CD4-positive, alpha-beta T cell treated with Interleukin-10 for 1 hour (primary cell): ENCODE data around the gene AOPEP.

Experiments used
- DNase-seq: peaks from one replicate; pipeline ENCODE4 v3.0.0-alpha.2; 2020

The AOPEP gene

GRCh38 chr9:94717761-94718160, 8.7 kb upstream of the AOPEP start:
- DNase-seq = no peak

GRCh38 chr9:94718936-94719335, 7.6 kb upstream of the AOPEP start:
- no peak for DNase-seq

- DNase-seq = no peak
Observed at GRCh38 chr9:94719878-94720277, 6.6 kb upstream of the AOPEP start.

GRCh38 chr9:94720846-94721549, 5.5 kb upstream of the AOPEP start:
- DNase-seq = no peak

GRCh38 chr9:94721754-94722153, 4.7 kb upstream of the AOPEP start:
- no peak for DNase-seq

GRCh38 chr9:94725293-94725692, 1.2 kb upstream of the AOPEP start:
- DNase-seq = no peak

DNA sequence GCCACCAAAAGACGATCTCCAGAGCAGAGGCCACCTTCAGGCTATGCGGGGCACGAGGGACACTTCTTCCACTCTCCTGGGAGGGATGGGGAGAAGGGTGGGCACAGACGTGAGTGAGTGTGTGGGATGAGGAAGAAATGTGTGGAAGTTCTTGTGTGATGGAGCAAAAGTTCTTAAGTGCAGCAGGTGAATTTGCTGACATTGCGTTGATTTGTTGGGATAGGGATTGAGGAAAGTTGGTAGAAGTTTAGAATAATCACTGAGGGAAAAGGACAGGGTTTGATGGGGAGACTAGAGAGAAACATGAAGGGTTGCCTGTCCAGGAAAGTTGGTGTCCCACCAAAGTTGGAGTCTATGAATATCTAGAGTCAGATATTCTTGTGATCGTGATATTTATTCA, 2.2 kb downstream of the AOPEP start:
- DNase-seq = no peak

- DNase-seq = no peak
Observed at GRCh38 chr9:94729199-94729598, 2.7 kb downstream of the AOPEP start.

DNA sequence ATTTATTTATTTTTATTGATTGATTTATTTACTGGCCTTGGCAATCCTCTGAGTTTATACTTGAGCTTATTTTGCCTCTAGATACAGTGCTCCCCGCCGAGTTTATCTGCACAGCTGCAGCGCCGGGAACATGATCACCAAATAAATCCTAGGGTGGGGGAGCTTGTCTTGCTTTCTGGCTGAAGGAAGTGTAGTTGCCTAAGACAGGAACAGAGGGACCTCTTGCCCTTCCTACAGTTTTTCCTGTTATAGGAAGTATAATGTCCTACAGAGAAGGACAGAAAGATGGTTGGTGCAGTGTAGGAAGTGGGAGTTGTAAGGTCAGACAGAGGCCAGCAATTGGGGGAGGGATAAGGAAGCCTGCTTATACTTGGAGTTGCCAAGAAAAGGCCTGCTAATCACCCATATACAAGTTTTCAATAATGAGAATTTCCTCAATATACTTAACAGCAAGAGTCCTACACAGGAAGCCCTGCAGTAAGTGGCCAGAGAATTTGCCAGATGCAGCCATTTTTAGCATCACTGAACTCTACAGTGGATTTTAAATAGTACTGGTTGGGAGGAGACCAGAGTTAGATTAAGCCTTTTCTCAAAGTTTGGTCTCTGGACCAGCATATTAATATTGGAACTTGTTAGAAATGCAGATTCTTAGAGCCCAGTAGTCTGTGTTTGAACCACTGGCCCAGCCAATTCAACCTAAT, 7.7 kb downstream of the AOPEP start:
- DNase-seq = no peak

DNA sequence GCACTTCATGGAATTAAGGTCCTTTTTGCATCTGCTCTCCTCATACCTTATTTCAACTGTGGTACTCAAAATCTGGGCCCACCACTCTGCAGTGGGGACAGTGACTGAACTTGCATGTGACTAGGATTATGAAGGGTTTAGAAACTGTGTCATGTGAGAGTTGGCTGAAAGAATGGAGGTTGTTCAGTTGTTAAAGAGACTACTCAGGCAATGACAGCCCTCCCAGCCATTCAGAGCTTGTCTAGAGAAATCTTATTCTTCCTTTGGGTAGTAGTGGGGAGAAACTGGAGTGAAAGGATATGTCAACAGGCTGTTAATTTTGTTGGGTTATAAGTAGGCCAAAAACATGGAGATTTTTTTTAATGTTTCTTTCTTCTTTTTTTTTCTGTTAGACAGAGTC, 10.3 kb downstream of the AOPEP start:
- no peak for DNase-seq

DNA sequence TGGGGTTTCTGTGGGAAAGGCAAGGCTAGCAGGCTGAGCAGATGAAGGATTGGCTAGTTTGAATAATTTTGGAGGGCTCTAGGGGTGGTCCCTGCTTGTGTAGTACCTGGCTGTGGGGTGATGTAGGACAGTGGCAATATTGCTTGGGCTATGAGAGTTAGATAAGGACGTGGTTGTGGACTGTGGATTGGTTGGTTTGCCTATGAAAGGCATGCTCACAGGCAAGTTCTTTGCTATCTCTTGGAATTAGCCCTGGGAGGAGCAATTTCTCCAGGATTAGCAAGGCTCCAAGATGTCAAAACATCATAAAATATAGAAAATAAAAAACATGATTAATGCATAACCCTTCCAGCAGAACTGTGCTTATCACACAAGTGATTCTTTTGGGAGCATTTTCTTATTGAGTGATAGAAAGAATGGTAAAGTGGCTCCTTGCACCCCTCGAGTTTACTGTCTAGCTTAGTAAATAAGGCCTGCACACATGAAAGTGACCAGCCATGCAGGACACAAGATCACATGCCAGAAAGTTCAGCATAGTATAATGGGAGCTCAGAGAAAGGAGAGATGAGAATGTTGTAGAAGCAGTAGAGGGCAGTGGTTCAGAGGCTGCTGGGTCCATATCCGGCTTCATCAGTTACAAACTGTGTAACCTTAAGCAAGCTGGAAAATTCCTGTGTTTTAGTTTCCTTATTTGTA, 13.8 kb downstream of the AOPEP start:
- DNase-seq = no peak

DNA sequence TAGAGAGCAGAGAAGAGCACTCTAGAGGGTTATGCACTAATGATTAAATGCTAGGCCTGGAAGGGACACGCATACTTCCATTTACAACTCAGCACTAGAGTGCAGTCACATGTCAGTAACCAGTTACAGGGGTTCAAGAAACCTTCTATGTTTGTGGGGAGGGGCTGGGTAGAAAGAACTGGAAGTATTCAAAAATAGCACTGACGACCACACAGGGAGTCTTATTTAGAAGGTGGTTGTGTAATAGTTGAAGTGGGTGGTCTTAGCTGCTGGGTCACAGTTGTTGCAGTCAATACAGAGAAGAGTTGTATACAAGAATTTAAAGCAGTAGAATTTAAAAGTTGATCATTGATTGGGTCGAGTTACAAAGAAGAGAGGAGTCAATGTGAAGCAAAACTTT, 15.4 kb downstream of the AOPEP start:
- DNase-seq = no peak

DNA sequence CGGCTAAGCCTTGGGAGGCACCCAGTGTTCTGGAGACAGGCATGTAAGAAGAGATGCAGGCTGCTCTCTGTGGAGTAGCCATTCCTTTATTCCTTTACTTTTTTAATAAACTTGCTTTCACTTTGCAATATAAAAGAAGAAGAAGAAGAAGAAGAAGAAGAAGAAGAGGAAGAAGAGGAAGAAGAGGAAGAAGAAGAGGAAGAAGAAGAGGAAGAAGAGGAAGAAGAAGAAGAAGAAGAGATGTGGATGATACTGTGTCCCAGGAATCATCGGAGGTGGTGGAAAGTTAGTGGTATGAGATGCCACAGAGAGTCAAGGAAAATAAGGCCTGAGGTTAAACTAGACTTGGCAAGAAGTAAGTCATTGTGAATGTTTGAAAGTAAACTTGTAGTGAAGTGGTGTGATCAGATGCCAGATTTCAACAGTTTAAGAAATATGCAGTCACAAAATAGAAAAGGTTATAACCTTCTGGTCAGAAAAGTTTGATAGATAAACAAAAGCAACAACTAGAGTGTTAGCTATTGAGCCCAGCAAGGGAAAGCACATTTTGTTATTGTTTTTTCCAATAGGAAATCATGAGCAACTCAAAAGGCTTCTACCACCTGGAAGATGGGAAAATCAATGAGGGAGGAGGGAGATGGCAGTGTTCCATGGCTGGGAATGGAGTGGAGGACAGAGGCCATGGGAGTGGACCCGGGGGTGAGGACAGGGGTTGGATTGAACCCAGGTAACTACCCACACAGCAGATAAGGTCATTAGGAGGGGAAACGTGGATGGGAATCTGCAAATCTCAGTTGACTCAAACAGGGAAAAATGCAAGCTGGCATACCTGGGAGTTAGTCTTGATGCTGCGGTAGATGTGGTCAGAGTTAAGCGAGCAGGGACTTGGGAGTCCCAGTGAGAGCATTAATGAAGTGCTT, 16.8 kb downstream of the AOPEP start:
- no peak for DNase-seq

- DNase-seq = no peak
Observed at GRCh38 chr9:94745806-94746540, 19.5 kb downstream of the AOPEP start.

DNA sequence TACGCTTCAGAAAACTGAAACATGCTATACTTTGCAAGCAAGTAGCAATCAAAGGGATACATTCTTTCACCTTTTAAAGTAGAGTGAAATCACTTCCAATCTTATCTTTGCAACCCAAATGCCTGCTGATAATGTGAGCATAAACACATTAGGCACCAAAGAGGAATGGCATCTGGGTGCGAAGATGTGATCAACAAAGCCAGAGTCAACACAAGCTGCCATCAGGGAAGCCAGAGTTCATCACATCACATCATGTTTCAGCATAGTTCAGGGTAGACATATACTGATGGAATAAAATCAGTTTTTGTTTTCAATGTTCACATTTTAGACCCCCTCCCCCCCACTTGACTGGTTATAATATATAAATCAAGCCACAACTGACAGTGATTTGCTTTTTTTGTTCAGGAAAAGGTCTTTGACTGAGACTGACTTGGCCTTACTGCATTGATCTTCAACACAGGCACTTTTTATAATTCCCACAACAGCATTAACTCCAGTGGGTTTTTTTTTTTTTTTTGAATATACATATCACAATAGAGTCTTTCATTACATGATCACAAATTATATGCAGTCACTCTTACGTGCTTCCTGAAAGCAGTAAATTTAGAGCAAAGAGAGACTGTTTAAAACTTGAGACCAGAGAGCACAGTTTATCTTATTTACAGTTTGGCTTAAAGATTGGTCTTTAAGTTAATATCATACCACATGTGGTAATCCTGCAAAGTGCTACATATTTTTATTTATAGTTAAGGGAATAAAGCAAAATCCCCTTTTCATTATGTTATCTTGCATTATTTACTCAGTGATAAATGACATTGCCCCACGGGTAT, 20.3 kb downstream of the AOPEP start:
- no peak for DNase-seq

DNA sequence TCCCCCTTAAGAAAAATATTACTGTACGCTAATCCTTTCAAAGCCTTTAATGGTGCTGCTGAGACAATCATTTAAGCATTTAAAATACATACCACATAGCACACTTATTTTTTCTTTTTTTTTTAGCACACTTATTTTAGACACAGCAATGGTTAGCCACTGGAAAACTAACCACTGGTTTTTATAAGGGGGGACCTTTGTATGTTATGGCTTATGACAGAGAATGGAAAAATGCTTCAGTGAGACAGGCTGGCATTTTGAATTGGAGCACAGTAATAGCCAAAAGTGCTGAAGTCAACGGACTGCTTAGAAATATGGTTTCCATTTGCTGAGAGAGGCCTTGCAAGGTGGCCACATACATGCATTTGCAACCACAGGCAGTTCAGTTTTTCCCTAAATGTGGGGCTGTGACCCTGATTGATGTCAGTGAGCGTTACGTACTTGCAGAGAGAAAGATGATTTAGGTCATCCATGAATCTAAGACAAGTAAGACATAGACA, 28.5 kb downstream of the AOPEP start:
- DNase-seq = no peak

DNA sequence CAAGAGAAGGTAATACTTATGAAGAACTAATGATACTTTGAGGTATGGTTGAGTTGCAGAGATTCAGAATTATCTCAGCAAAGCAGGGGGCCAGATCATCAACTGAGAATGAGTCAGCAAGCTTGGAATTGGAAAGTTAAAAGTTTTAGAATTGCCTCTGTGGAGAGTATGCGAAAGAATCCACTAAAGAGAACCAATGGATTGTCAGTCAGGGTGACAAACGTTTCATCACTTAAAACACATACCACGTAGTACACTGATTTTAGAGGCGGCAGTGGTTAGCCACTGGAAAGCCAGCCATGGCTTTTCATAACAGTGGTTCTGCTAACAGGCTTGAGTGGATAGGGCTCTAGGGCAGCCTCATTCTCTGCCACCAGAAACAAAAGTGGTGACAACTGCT, 30.7 kb downstream of the AOPEP start:
- no peak for DNase-seq

DNA sequence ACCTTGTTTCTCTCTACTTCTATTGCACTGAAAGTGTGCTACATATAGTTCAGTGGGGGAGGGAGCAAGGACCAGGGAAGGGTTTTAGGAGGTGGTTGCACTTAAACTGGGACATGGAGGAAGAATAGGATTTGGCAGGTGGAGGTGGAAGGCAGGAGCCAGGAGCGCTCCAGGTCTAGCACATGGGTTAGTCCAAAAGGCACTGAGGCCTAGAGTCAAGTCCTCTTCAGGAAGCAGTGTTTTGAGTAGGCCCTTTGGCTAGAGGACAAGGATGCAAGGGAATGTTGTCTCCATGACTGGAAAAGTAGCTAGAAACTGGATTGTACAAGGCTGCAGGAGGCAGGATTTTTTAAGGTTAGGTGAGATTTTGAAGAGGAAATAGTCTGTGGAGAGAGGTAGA, 31.5 kb downstream of the AOPEP start:
- no peak for DNase-seq

- no peak for DNase-seq
Observed at GRCh38 chr9:94758880-94759279, 32.4 kb downstream of the AOPEP start.

DNA sequence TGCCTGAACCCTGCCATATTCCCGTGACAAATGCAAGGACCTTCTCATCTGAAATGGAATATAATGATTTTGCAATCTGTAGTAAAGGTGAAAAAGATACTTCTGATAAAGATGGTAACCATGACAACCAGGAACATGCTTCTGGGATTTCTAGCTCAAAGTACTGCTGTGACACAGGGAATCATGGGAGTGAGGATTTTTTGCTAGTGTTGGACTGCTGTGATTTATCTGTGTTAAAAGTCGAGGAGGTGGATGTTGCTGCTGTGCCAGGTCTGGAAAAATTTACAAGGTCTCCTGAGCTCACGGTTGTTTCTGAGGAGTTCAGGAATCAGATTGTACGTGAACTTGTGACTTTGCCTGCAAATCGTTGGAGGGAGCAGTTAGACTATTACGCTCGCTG, 33.5 kb downstream of the AOPEP start:
- no peak for DNase-seq

DNA sequence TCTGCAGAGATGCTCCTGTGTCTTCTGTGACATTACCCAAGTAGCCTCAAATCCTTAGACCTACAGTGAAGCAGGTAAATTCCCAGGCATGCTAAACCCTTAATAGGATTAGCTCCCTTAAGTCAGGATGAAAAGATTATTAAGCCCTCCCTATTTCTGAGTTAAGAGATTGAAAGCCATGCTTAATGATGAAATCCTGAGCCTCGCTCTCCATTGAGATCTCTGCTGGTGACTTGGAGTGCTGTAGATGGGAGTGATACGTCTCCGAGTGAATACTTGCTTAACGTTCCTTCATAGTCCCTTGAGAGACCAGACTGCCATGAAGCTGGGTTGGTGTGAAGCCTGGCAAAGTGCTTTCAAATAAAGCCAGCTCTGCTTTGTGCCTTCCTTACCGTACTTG, 34.2 kb downstream of the AOPEP start:
- no peak for DNase-seq
